DOHH2 (cell line): ENCODE results near the gene SH2D6.

Experiments used
- CTCF ChIP-seq: fragments of 200-600 bp; sonication (generic); IDR thresholded peaks from one replicate; pipeline ENCODE4 v1.5.1; 2014; ENCODE audit warnings: antibody characterized with exemption, mild to moderate bottlenecking, low read depth, low read length; ENCODE audit not compliant: poor library complexity, severe bottlenecking
- EZH2phosphoT487 ChIP-seq: fragments of 200-600 bp; sonication (generic); IDR thresholded peaks from 2 replicates; pipeline ENCODE4 v1.6.1; 2017; ENCODE audit warnings: borderline replicate concordance, mild to moderate bottlenecking, antibody characterized with exemption, low read length, moderate library complexity, mixed read lengths

GRCh38 chr2:85400023-85400422 lies 18.5 kb upstream of the SH2D6 start:
- TF ChIP-seq CTCF (no peak), EZH2phosphoT487 (no peak)
